ENCODE measurements around the gene BRCC3. TPM values are rescaled to one million over a fixed set of nuclear protein-coding genes. Genes with fewer than 3 reads are reported as not detected.

BRCC3 gene
- total RNA-seq, 2 experiments from 2014 or later = 11.9 to 25.8 TPM

DNA sequence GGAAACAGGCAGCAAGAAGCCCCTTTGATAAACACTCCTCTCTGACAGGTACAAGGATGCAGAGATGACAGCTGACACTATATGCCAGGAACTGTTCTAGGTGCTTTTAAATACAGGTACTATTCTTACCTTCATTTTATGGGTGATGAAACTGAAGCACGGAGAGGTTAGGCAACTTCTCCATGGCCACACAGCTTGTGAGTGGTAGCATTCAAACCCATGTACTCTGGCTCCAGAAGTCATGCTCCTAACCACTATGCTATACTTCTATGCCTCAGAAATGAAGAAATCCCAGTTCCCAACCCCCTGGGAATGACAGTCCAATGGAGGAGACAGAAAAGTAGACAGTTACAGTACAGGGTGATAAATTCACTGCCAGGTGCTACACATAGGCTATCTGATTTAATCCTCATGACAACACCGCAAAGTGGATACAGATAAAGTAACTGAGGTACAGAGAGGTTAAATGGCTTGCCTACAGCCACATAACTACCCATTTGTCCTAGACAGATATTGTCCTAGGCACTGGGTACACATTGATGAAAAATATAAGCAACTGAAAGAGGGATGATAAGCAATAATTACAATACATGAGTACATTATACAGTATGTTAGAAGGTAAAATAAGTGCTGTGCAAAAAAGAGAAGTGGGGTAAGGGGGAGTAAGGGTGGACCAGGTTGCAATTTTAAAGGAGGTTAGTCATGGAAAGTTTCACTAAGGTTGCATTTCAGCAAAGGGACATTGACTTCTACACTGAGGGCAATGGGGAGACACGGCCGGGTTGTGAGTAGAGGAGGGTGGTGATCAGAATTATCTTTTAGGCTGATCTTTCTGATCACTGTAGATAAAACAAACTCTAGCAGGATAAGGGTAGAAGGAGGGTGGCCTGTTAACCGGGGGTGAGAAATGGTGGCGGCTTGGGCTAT is 47.1 kb upstream of the BRCC3 start:
- POLR2A ChIA-PET = interaction anchor here (0.6 to 0.7 kb wide), 3 partner anchors 14 to 629 kb away, joined by 3 to 4 read pairs (median 3); no protein-coding TSS in a partner anchor
- Histone ChIP-seq H3K9me2 (ENCODE audit: insufficient read depth, low read length) (no peaks in the 10 kb centered on the region), H4K20me1 (ENCODE audit: insufficient read depth, low read length) (no peaks in the 10 kb centered on the region), H3K36me3 (ENCODE audit: insufficient read depth, low read length) (no peaks in the 10 kb centered on the region), H2AFZ (ENCODE audit: low read length) (no peak overlapping the region), H3K27ac (ENCODE audit: low read depth, low read length, poor library complexity, severe bottlenecking) (no peak overlapping the region), H3K4me3 (ENCODE audit: low read depth, low read length, poor library complexity, severe bottlenecking) (no peak overlapping the region), H3K79me2 (ENCODE audit: insufficient read depth, low read depth, low read length) (peaks cover 18% of the 10 kb centered on the region; the same call in 1 of the 2 replicates), H3K9me3 (ENCODE audit: low read length) (no peaks in the 10 kb centered on the region), H3K4me1 (ENCODE audit: insufficient read depth, low read length, poor library complexity, severe bottlenecking) (peaks cover 9% of the 10 kb centered on the region), H3K4me2 (ENCODE audit: low read length) (no peak overlapping the region)
- no TSS peak for BruUV-seq (replicated peaks)
- intact Hi-C loops (cut with micrococcal nuclease; ENCODE audit: unreplicated experiment) = no loop called here
- CTCF ChIA-PET (ENCODE audit: unreplicated experiment) = no interaction called here
- no peak for DNase-seq (ENCODE audit: low spot score)
- no peak for TF ChIP-seq CTCF (conservative IDR thresholded peaks at IDR 0.05; ENCODE audit: low read length)
- no peak for TF ChIP-seq EZH2phosphoT487 (IDR thresholded peaks at IDR 0.05; ENCODE audit: borderline replicate concordance, low read depth, low read length)

GRCh38 chrX:155026420-155026726 is 44.9 kb upstream of the BRCC3 start:
- H3K9me3 ChIP-seq (ENCODE audit: low read length) = no peaks in the 10 kb centered on the region
- ChIA-PET POLR2A (interaction anchor here (0.6 to 1.0 kb wide), 7 partner anchors 37 to 235 kb away, joined by 3 to 4 read pairs (median 3); partner anchors contain the start of genes CMC4 and MTCP1), CTCF (ENCODE audit: unreplicated experiment) (interaction anchor here (0.6 kb wide), 1 partner anchor 36 kb away, joined by 4 read pairs; no protein-coding TSS in a partner anchor)
- no peak for TF ChIP-seq CTCF (conservative IDR thresholded peaks at IDR 0.05; ENCODE audit: low read length)
- TF ChIP-seq EZH2phosphoT487 (IDR thresholded peaks at IDR 0.05; ENCODE audit: borderline replicate concordance, low read depth, low read length) = no peak
- no peaks in the 10 kb centered on the region for H4K20me1 ChIP-seq (ENCODE audit: insufficient read depth, low read length)
- intact Hi-C loops (cut with micrococcal nuclease; ENCODE audit: unreplicated experiment) = loop anchor here (5.0 kb wide), 3 partner anchors 44 to 264 kb away; partner anchors contain the start of genes DKC1 and VBP1
- no peaks in the 10 kb centered on the region for H3K36me3 ChIP-seq (ENCODE audit: insufficient read depth, low read length)
- DNase-seq (ENCODE audit: low spot score) = no peak
- peak overlapping the region; percentile 63 for H3K4me2 ChIP-seq (ENCODE audit: low read length)
- peaks cover 9% of the 10 kb centered on the region for H3K4me1 ChIP-seq (ENCODE audit: insufficient read depth, low read length, poor library complexity, severe bottlenecking)
- H3K9me2 ChIP-seq (ENCODE audit: insufficient read depth, low read length) = no peaks in the 10 kb centered on the region
- H3K4me3 ChIP-seq (ENCODE audit: low read depth, low read length, poor library complexity, severe bottlenecking) = peak overlapping the region; percentile 93
- no TSS peak for BruUV-seq (replicated peaks)
- peaks cover 36% of the 10 kb centered on the region for H3K79me2 ChIP-seq (ENCODE audit: insufficient read depth, low read depth, low read length)
- H2AFZ ChIP-seq (ENCODE audit: low read length) = peak overlapping the region; percentile 71; the same call in 1 of the 2 replicates
- H3K27ac ChIP-seq (ENCODE audit: low read depth, low read length, poor library complexity, severe bottlenecking) = peak overlapping the region; percentile 95
